ENCODE data around the gene TMEM167A. TPM values are rescaled to one million over a fixed set of nuclear protein-coding genes. Genes with fewer than 3 reads are reported as not detected.

The TMEM167A gene
- total RNA-seq, 1 experiment from 2014 or later = 175 TPM

GRCh38 chr5:83035373-83036100, 41.7 kb downstream of the TMEM167A start:
- peak; percentile 9 for DNase-seq (ENCODE audit: low spot score)

DNA sequence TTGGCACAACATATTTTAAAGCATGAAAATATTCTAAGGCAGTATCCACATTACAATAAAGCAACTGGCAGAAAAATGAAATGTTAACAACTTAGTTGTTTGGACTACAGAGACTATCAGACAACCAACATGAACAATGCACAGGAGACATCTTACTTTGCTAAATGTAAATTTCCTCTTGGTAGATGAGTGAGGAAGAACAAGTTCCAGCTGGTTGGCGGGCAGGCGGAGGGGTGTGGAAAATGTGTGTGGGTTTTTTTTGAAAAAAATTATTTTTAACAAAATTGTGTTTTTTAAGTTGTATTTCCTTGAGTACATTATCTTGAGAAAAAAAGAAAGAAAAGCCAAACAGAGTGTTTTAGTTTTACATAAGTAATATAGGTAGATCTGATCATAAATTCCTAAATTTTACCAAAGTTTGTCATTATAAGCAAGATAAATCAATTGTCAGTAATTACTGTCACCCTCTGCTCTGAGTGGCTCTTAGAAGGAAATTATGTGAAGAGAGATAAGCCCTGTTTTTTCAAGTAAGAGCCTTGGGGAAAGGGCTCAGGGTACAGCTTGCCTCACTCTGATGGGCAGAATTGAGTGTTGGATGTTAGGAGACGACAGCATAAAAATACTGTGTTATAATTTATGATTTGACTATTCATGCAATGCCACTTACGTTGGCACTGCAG, 42.5 kb downstream of the TMEM167A start:
- DNase-seq (ENCODE audit: low spot score) = no peak

DNA sequence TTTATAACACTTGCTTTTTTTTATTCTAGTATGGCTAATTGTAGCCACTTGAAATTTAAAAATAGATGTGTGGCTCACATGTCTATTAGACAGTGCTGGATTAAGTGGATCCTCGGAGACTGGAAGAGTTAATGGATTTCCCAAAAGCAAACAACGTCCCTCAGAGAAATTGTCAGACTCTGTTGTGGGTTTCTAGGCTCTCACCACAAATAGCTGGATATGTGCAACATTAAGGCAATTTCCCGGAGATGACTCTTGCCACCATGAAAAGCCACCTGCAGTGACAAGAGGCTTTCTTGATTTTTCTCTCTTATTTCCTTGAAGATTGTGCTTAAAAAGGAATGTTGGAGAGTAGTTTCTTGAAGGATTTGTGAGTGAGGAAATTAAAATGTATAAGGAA, 43.2 kb downstream of the TMEM167A start:
- no peak for DNase-seq (ENCODE audit: low spot score)

DNA sequence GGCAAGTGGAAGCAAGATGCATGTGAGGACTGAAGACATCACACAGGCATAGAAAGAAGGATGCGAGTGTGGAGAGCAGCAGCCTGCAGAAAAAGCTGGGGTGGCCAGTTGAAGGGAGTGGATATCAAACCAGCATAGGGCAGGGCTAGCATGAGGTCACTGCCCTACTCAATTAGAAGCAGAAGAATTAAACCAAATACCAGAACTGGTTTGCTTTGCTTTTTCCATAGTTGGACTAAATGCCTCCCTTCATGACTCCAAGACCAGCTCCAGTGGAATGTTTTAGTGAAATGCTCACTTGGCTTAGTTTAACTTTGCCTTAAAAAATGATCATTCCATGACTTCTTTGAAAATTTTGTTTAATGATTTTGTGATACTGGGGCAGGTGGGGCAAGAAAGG, 45.8 kb downstream of the TMEM167A start:
- no peak for DNase-seq (ENCODE audit: low spot score)

GRCh38 chr5:83029912-83030311, 47.3 kb downstream of the TMEM167A start:
- DNase-seq (ENCODE audit: low spot score) = no peak

DNA sequence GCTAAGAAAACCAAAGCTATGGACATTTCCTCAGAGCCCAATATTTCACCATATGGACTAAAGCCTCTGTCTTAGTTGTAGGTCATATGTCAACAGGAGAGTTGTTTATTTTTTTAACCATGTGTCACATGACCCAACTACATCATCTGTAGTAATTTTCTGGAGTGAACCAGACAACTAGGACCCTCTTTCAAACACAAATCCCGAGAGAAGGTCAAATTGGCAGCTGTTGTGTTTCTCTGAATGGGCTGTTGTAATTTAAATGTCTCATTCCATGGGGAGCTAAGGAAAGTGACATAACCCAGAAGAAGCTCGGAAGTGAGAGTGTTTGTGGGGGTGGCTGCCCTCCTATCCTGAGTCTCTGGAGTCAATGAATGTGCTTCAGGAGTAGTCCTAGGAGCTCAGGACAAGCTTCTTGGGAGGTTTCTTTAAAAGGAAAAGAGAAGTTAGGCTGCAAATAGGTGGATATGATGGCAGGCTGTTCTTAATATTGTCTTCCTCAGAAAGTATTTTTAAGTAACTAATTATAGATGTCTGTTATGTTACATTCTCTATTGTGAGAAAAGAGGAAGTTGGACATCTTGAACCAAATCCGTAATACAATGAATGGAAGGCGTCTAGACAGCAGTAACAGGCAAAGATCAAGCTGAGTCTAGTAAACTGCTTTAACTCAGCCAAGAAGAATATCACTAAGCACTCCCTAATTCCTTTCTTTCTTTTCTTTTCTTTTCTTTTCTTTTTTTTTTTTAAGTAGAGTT, 50.1 kb downstream of the TMEM167A start:
- no peak for DNase-seq (ENCODE audit: low spot score)

- no peak for DNase-seq (ENCODE audit: low spot score)
These were observed 50.7 kb downstream of the TMEM167A start for GRCh38 chr5:83026516-83026915.

GRCh38 chr5:83025690-83026478, 51.3 kb downstream of the TMEM167A start:
- no peak for DNase-seq (ENCODE audit: low spot score)

GRCh38 chr5:83022334-83022733, 54.9 kb downstream of the TMEM167A start:
- no peak for DNase-seq (ENCODE audit: low spot score)

- no peak for DNase-seq (ENCODE audit: low spot score)
These were observed 61.5 kb downstream of the TMEM167A start for GRCh38 chr5:83015676-83016075.

- DNase-seq (ENCODE audit: low spot score) = no peak
These were observed 65.2 kb downstream of the TMEM167A start for GRCh38 chr5:83011985-83012384.

- no peak for DNase-seq (ENCODE audit: low spot score)
These were observed 67.8 kb downstream of the TMEM167A start for GRCh38 chr5:83009408-83009807.

DNA sequence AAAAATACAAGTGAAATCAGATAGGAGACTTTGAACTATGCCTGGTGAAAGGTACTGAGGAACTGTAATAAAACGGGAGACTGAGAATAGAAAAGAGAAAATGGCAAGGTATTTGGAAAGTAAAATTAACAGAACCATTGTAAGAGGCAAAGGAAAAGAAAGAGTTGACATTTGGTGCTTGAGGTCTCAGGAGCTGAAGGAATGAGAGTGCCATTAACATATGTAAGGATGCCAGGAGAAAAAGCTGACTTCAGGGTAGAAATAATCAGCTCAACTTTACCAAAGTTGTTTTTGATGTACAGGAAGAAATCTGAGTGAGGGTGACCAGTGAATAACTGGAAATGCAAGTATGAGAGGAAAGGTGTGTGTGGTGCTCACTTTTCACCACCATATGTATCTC, 69.4 kb downstream of the TMEM167A start:
- no peak for DNase-seq (ENCODE audit: low spot score)

DNA sequence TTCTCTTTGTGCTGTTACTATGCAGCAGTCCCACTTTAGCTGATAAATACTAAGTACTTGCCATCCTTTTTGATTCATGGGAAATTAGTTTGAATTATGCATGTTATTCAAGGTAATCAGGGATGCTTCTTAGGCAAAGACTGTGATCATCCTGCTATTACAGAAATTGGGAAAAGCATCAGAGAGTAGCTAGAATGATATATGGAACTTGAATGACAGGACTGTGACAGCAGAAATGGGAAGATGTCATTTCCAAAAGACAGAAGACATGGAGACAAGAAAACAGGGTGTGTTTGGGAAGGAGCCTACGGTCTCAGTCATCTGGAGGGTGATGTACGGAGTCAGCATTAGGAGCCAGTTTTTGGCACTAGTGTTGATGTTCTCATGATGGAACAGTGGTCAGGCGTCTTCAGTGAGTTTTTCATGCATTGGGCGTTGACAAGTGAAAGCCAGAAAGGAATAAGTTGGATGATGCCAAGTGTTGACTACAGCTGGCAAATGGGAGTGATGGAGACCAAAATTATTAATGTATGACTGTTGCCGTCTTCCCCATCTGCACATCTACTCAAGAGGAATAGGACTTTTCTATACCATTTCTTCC, 70.4 kb downstream of the TMEM167A start:
- no peak for DNase-seq (ENCODE audit: low spot score)

DNA sequence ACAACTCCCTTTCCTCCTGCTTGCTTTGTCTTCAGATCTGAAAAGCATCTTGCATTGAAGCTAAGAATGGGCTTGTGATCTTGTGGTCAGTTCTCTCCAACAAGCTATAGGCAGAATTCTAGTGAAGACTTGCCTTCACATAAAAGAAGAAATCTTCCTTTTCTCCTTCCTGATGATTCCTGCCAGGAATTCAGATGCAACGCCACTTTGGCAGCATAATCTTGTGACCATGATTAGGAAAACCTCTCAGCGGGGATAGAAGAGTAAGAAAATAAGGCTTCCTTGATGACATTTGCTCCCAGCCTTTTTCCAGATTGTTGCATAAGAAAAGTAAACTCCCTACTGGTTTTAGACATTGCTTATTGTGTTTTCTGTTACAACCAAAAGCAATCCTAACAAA, 73.4 kb downstream of the TMEM167A start:
- no peak for DNase-seq (ENCODE audit: low spot score)

Other genes with a start within 250 kb of the TMEM167A start
- 21.5 and 22.9 TPM in 2 replicates for gene XRCC4, start 153 bp upstream of the TMEM167A start, total RNA-seq (2014; rRNA removed; shearing (Covaris generic))